GM18909 (cell line): ENCODE results near the gene PRDM16.
"Not testable (repeated sequence)": the region's sequence is repeated elsewhere in the genome, so short reads cannot be mapped to it uniquely, and the experiment has no call there.

Experiments used
- ATAC-seq: cut with Tn5 transposase; IDR thresholded peaks from one replicate; pipeline ENCODE4 v1.9.1; 2021; ENCODE audit warnings: mild to moderate bottlenecking; ENCODE audit not compliant: unreplicated experiment, poor library complexity

Gene PRDM16

DNA sequence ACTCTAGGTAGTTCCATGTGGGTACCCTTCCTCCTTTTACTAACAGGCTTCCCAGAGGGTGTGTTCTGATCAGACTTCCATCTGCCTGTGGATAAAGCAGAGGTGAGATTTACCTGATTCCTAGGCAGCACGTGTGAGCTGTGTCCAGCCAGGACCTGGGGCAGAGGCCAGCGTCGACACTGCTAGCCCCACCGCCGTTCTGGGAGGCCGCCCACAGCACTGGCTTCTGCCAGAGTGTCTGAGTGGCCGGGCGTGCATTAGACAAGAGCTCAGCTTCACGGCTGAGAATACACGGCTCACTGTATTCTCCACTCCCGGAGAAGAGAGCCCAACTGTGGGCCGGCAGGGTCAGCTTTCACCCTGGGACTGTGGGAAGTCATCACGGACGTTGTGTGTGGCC lies 82.5 kb downstream of the PRDM16 start:
- ATAC-seq, result no peak

DNA sequence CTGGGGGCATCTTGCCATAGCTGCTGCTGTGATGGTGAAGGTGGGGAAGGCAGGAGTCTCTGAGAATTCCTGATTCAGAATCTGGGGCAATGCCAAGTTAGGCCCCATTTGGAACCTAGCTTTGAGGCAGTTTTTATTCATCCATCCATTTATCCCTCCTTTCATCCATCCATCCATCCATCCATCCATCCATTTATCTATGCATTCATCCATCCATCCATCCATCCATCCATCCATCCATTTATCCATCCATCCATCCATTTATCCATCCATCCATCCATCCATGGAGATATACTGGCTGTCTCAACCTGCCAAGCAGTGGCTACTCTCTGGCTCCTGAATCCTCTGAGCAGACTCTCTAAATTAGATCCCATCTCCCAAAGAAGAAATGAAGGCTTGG lies 83.1 kb downstream of the PRDM16 start:
- ATAC-seq, result no peak

DNA sequence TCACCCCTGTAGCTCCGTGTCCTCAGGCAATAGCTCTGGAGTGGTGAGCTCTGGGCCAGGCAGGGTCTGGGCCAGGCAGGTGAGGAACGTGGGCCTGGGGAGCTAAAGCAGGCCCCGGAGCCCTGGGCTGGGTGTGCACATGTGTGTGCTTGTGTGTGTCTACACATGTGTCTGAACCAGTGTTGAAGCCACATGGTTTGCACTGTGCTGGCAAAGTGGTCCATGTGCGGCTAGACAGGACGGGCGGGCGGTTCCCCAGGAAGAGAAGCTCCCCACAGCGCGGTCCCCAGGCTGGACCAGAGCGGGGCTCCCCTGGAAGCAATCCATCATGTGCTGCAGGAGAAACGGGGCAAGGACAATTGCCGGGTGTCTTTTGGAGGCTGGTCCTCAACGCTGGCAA lies 84.2 kb downstream of the PRDM16 start:
- ATAC-seq, result no peak

DNA sequence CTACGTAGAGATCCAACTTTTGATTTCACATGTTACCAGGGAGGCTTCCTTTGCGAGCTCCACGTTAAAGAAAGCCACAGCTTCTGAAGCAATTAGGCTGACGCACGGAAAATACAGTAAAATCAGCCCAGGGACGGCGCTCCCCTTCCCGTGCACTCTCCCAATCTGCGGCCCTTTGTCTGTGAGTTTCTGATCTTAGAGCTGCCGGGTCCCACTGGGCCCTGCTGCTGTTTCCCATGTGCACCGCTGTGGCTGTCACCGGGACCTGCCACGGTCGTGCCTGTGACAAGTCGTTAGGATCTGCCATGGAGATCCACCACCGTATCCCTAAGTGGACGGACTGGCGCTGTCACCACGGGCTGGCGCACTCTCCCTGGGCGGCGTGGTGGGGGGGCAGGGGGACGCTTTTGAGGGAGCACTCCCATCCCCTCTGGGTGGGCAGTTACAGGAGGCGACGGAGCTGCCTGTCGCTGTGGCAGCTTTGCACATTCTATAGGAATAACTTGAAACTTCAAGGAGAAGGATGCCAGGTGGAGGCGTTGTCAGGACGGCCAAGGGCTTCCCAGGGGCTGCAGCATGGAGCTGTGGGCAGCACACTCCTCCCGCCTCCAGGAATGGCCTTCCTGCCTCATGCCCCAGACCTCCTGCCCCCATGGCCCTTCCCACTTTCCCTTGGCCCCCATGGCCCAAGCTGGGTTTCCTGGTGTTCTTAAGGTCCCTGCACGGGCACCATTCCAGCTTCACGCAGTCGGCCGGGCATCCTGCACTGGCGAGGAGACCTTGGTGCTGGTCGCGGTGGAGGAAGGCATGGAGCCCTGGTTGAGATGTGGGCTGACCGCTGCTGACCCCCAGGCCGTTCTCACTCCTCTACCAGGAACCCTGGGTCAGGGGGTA lies 85.1 kb downstream of the PRDM16 start:
- ATAC-seq, result no peak

DNA sequence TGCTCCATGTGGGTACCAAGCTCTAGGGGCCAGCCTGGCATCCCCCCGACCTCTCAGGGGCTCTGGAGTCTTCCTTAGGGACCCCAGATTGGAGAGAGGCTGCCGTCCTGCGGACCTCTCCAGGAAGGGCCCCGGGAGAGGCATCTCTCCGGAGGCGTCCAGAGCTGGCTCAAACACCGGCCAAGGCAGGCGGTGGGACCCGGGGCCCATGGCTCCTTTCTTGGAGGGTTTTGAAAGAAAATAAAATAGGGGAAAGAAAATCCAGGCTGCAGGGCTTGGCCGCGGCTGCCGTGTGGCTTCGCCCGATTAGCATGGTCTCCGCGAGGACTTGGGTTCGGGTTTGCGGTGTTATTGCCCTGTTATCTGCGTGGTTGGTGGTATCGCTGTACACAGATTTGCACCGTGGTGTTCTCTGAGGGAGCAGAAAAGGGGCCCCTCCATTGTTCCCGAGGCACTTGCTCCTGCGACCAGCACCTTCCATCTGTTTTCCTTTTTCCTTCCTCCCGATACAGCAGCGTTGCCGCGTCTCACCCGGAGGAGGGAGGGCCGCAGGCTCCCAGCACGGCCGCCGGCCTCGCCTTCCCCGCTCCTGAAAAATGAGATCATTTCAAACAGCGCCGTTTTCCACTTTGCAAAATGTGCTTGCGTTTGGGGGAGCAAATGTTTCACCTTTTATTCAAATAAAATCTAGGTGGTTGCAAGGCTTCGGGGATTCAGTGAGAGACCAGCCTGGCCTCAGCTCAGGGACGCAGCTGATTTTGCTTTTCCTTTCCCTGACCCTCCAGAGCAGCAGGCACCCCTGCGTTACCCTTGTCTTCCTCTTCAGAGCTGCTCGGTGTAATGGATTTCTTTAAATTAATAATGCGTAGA lies 86.3 kb downstream of the PRDM16 start:
- no peak for ATAC-seq

DNA sequence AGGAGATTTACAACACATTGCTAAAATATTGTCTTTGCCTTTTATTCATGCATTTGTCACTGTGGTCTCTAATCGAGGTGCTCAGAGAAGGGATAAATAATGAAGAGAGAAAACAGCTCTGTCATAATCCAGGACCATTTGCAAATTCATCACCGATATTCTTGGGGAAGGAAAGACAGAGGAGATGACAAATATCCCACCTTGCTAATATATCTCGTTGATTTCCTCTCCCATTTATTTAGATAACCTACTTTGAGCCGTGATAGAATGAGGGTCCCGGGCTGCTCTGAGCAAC lies 86.9 kb downstream of the PRDM16 start:
- no peak for ATAC-seq

DNA sequence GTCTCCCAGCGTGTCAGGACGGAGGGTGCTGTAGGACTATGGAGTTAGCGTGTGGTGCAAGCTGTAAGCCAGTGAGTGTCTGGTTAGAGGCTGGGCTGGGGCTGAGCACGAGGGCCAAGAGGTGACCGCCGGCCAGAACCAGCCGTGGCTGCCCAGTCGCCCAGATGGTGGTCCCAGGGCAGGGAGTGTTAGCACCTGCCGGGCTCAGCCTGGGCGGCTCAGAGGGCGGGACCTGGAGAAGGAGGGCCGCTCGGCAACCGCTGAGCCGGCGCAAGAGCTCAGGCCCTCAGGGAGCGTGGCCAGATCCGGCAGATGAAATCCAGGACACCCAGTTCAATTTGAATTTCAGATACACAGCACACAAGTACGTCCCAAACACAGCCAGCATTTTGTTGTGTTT lies 87.9 kb downstream of the PRDM16 start:
- ATAC-seq, result no peak

DNA sequence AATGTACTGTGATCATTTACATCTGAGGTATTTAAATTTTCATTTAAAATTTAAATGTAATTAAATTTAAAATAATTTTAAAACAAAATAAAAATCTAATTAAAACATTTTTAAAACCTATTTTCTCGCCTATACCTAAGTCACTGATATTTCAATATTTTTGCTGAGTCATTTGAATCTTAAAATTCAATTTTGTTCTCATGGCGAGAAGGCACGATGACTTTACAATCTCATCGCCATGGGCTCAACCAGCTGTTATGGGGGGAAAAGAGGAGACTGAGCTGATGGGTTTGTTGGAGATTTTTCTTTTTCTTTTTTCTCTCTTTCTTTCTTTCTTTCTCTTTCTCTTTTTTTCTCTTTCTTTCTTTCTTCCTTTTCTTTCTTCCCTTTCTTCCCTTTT lies 89.3 kb downstream of the PRDM16 start:
- no peak for ATAC-seq

DNA sequence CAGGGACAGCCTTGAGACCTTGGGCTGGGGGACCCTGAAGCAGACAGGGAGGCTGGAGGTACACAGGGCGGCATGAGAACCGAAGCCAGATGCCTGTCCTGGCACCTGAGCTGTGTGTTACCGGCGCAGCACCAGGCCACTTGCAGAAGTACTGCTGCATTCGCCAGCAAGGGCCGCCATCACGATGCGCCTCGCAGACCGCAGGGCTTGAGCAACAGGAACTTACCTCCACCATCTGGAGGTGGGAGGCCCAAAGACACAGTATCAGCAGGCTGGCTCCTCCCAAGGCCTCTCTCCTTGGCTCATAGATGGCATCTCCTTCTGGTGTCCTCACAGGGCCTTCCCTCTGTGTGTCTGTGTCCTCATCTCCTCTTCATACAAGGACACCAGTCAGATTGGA lies 90.1 kb downstream of the PRDM16 start:
- no peak for ATAC-seq

DNA sequence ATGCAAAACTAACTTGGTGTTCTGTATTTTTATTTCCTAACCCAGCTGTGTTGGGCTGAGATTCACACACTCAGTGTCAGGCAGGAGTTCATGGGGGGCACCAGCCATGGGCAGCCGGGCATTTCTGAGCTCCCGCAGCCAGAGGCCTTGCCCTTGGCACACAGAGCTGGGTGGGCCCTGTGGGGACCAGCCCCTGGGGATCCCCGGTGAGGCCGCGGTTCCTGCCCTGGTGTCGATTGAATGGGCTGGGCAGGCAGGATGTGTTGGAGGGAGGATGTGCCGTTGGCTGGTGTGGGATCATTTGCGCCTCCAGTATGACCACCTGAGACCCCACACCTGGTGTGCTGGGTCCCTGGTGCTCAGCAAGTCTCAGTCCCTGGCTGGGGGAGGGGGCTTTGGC lies 91.0 kb downstream of the PRDM16 start:
- no peak for ATAC-seq

DNA sequence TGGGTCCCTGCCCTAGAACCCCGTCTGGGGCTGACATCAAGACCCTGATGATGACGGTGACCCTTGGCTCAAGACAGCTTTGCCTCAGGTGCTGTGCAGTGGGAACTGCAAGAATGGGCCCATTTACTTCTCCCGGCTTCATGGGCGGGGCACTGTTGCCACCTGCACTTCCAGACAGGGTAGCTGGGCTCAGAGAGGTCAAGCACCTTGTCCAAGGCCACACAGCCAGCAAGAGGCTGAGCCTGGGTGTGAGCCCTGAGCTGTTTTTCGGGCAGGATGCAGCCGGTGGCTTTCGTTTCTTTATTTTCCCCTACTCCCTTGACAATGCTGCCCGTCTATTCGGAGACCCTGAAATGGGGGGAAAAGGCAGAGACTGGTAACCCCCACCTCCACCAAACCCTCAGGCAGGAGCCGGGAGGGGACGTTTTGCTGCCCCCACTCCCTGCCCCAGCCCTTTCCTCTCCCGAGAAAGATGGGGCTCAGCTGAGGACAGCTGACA lies 91.7 kb downstream of the PRDM16 start:
- ATAC-seq, result no peak

DNA sequence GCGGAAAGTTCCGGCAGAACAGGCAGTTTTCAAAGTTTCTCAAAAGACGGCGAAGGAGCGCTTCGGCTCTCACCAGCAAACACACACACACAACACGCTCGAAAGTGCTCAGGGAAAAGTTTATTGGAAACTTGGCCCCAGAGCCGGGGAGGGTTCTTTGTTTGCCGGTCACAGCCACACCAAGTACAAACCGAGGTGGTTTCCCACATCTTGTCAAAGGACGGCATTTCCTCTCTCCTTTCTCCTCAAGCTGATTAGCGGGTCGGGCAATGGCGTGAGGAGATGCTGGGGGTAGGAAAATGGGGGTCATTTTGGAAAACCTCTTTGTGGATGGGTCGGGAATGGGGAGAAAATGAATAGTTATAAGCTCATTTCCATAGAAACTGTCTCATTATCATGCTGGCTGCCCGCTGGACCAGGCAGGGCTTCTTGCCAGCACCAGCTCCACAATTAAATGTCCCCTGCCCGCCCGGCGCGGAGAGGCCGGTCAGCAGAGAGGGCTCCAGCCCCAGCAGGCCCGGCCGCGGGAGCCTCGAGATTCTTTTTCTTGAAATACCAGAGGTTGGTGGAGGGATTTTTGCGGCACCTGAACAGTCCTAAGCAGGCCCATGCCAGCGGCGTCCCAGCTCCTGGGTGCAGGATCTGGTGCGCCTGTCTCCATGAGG lies 92.3 kb downstream of the PRDM16 start:
- ATAC-seq, result no peak

DNA sequence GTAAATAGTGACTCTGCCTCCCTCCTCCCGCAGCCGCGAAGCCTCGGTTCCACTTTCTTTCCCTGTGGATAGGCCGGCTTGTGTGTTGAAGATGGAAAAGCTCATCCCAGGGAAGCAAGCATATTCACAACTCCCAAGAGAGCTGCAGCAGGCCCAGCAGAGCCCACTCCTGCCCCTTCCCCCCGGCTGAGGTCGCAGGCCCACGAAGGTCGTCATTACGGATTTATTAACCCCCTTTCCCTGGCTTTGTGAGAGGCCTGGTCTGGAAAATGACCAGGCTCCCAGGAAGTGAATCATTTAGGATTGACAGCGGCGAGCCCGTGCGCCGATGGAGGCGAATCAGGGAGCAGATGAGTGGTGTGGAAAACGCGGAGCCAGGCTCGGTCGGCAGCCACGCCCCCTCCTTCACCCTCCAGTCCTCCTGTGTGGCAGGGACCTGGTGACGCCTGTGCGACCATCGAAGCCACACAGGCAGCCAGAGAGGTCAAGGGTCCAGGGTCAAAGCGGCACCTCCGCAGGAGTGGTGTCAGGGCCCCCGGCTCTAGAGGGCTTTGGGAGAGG lies 93.4 kb downstream of the PRDM16 start:
- ATAC-seq, result no peak

DNA sequence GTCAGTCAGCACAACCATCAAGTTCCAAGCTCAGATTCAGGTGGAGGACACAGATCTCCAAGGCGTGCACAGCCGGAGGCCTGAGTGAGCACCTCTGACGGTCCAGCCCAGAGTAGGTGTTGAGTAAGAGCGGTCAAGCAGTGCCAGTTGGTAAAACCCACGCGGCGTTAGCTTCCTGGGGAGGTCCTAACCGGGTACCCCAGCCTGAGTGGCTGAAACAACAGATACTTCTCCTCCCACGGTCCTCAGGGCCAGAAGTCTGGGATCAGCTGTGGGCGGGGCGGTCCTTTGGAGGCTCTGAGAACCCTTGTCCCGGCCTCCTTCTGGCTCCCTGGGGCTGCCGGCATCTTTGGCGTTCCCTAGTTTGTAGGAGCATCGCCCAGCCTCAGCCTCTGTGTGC lies 94.4 kb downstream of the PRDM16 start:
- ATAC-seq, result no peak

DNA sequence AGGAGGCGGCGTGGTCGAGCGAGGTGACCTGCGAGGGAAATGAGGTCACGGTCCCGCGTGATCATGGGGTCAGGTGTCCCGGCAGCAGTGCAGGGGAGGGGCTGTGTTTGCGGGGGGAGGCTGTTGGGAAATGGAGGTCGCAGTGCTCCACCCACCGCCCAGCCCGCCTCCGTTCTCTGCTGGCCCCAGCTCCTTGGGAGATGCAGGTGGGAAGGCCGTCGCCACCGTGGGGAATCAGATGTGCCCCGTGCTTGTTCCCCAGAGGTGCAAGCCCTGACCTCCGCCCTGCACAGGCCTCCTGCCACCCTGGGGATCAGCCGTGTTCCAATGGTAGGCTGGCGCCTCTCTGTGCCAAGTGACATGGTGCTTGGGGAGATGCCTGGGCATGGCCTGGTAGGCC lies 95.7 kb downstream of the PRDM16 start:
- no peak for ATAC-seq

DNA sequence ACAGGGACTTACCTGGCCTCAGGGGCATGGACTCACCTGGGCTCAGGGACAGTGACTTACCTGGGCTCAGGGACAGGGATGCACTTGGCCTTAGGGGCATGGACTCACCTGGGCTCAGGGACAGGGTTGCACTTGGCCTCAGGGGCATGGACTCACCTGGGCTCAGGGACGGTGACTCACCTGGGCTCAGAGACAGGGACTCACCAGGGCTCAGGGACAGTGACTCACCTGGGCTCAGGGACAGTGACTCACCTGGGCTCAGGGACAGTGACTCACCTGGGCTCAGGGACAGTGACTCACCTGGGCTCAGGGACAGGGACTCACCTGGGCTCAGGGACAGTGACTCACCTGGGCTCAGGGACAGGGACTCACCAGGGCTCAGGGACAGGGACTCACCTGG lies 96.2 kb downstream of the PRDM16 start:
- not testable (repeated sequence) for ATAC-seq

DNA sequence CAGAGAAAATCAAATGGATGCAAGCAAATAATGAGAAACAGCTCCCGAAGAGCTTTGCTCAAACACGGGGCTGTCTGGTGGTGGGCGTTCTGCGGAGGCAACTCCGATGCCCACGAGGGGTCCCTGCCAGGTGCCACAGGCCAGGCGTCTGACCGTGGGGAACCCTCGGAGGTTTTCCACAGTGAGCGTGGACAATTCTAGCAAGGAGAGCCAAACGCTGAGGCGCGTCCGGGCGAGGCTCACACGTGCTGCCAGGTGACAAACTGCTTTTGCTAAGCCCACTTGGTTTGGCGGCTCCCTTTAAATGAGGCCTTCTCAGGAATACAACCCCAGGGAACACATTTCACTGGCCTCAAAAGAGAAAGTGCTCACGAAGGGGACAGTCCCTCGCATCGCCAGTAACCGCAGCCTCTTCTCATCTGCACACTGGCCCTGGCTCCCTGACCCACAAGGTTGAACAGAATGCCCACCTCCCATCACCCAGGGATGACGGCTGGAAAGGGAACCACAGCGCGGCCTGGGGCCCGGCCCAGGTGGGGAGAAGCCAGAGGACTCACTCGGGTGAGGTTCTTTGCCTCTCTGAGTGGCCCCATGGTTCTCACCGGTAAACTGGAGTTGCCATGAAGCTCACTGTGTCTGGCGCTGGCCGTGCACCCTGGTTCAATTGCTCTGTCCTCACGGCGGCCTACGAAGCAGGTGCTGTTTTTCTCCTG lies 97.4 kb downstream of the PRDM16 start:
- ATAC-seq, result no peak

DNA sequence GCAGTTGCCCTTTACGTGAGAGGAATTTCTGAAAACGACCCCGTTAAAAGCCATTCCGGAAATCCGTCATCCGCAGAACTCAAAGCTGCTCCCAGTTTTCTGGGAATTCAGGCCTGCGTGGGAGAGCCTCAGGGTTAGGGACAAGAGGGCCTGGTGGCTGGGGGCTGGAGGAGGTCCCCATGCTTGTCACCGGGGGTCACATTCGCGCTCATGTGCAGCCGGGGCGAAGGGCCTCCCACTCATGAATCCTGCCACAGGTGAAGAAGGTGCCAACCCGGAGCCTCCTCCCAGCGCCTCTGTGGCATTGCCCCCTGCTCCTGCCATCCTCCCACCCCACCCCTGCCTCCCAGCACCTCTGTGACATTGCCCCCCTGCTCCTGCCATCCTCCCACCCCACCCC lies 98.3 kb downstream of the PRDM16 start:
- no peak for ATAC-seq

DNA sequence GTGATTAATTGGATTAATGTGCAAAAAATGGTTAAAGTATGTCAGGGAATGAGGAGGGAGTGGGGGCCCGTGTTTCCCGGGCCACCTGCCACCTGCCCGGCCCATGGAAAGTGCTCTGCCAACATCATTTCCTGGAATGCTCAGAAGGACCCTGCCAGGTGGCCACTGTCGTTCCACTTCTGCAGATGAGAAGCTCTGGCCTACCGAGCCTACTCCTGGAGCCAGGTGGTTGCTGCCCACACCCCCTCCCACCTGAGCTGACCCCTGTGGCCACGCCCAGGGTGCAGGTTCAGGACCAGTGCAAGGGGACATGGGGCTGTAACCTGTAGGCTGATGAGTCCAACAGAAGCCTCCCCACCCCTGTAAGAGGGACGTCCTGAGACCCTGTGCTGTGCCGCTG lies 99.7 kb downstream of the PRDM16 start:
- ATAC-seq, result no peak
